HG03064 (cell line): ENCODE measurements around the gene TANGO6.
"Not testable (repeated sequence)": the region's sequence is repeated elsewhere in the genome, so short reads cannot be mapped to it uniquely, and the experiment has no call there.

Experiments
- ATAC-seq: cut with Tn5 transposase; IDR thresholded peaks from one replicate; pipeline ENCODE4 v1.9.1; 2021; ENCODE audit warnings: low read depth; ENCODE audit not compliant: unreplicated experiment

The TANGO6 gene

GRCh38 chr16:68954911-68955635 is 111.7 kb downstream of the TANGO6 start:
- no peak for ATAC-seq

- no peak for ATAC-seq
Measured at GRCh38 chr16:68960910-68961309, 117.6 kb downstream of the TANGO6 start.

- no peak for ATAC-seq
Measured at GRCh38 chr16:68961778-68962402, 118.6 kb downstream of the TANGO6 start.

- ATAC-seq, result no peak
Measured at GRCh38 chr16:68969338-68969737, 126.0 kb downstream of the TANGO6 start.

- no peak for ATAC-seq
Measured at GRCh38 chr16:68972013-68972412, 128.7 kb downstream of the TANGO6 start.

- no peak for ATAC-seq
Measured at GRCh38 chr16:68972720-68973119, 129.4 kb downstream of the TANGO6 start.

- ATAC-seq, result no peak
Measured at GRCh38 chr16:68973611-68974120, 130.3 kb downstream of the TANGO6 start.

- ATAC-seq, result no peak
Measured at GRCh38 chr16:68978303-68978954, 135.1 kb downstream of the TANGO6 start.

GRCh38 chr16:68980695-68981315 is 137.5 kb downstream of the TANGO6 start:
- no peak for ATAC-seq

- ATAC-seq, result no peak
Measured at GRCh38 chr16:68981971-68982370, 138.6 kb downstream of the TANGO6 start.

GRCh38 chr16:68984467-68984866 is 141.1 kb downstream of the TANGO6 start:
- ATAC-seq, result no peak

GRCh38 chr16:68985268-68985667 is 141.9 kb downstream of the TANGO6 start:
- ATAC-seq, result no peak

GRCh38 chr16:68985855-68986254 is 142.5 kb downstream of the TANGO6 start:
- no peak for ATAC-seq

- no peak for ATAC-seq
Measured at GRCh38 chr16:68987734-68988457, 144.6 kb downstream of the TANGO6 start.

- not testable (repeated sequence) for ATAC-seq
Measured at GRCh38 chr16:68990172-68990845, 147.0 kb downstream of the TANGO6 start.

GRCh38 chr16:68991075-68991474 is 147.7 kb downstream of the TANGO6 start:
- no peak for ATAC-seq

GRCh38 chr16:68992521-68992920 is 149.2 kb downstream of the TANGO6 start:
- no peak for ATAC-seq

GRCh38 chr16:68993456-68993855 is 150.1 kb downstream of the TANGO6 start:
- ATAC-seq, result no peak

- no peak for ATAC-seq
Measured at GRCh38 chr16:68993885-68994284, 150.6 kb downstream of the TANGO6 start.

GRCh38 chr16:68994324-68994723 is 151.0 kb downstream of the TANGO6 start:
- ATAC-seq, result no peak
